GM23338 (cell line): ENCODE data around the gene DCLRE1B.

Experiments
- CREB1 ChIP-seq: fragments of 250-450 bp; sonication (Bioruptor Pico); IDR thresholded peaks from 2 replicates; pipeline ENCODE4 v1.5.0; 2020; ENCODE audit warnings: low read depth, mild to moderate bottlenecking, moderate library complexity
- CTCF ChIP-seq, 2 experiments: fragments of 200-600 bp in 1 of 2; sonication (generic) in 1 of 2; conservative IDR thresholded peaks; 2 replicates each; pipeline versions ENCODE4 v1.5.1 to v1.6.1; 2016 to 2017; ENCODE audit warnings: antibody characterized with exemption in 2 of 2, low read depth in 2 of 2, mild to moderate bottlenecking in 2 of 2, moderate library complexity in 1 of 2
- EZH2 ChIP-seq: fragments of 200-600 bp; sonication (generic); IDR thresholded peaks from one replicate; pipeline ENCODE4 v1.8.0; 2017; ENCODE audit warnings: antibody characterized with exemption, mild to moderate bottlenecking, low read depth; ENCODE audit not compliant: unreplicated experiment
- EZH2phosphoT487 ChIP-seq: fragments of 200-600 bp; sonication (generic); IDR thresholded peaks from one replicate; pipeline ENCODE4 v1.8.1; 2018; ENCODE audit warnings: antibody characterized with exemption; ENCODE audit not compliant: unreplicated experiment
- JUNB ChIP-seq: IDR thresholded peaks from one replicate; pipeline ENCODE4 v1.6.1; 2016; ENCODE audit warnings: antibody characterized with exemption; ENCODE audit not compliant: unreplicated experiment
- NANOG ChIP-seq: IDR thresholded peaks from 2 replicates; pipeline ENCODE4 v1.6.1; 2016; ENCODE audit warnings: antibody characterized with exemption, borderline replicate concordance
- POLR2AphosphoS5 ChIP-seq: IDR thresholded peaks from 2 replicates; pipeline ENCODE4 v1.6.1; 2016; ENCODE audit warnings: antibody characterized with exemption, low read depth
- STAT1 ChIP-seq: IDR thresholded peaks from one replicate; pipeline ENCODE4 v1.6.1; 2016; ENCODE audit warnings: antibody characterized with exemption; ENCODE audit not compliant: unreplicated experiment
- ZNF114 ChIP-seq: fragments of 250-450 bp; sonication (Bioruptor Pico); IDR thresholded peaks from 2 replicates; pipeline ENCODE4 v1.5.0; 2020; ENCODE audit warnings: mild to moderate bottlenecking, moderate library complexity
- TF ChIP-seq, protein P1 (sequence below): IDR thresholded peaks from 2 replicates; pipeline ENCODE4 v1.6.1; 2016; ENCODE audit warnings: antibody characterized with exemption

- TF ChIP-seq CTCF (conservative IDR thresholded peaks at IDR 0.05; ENCODE audit: low read depth in 2 of 2) (no peak), JUNB (no peak), STAT1 (no peak), EZH2 (no peak), ZNF114 (CRISPR knock-in tag) (no peak), POLR2AphosphoS5 (no peak), EZH2phosphoT487 (no peak), NANOG (no peak), CREB1 (CRISPR knock-in tag) (no peak)
- TF ChIP-seq, protein P1, sequence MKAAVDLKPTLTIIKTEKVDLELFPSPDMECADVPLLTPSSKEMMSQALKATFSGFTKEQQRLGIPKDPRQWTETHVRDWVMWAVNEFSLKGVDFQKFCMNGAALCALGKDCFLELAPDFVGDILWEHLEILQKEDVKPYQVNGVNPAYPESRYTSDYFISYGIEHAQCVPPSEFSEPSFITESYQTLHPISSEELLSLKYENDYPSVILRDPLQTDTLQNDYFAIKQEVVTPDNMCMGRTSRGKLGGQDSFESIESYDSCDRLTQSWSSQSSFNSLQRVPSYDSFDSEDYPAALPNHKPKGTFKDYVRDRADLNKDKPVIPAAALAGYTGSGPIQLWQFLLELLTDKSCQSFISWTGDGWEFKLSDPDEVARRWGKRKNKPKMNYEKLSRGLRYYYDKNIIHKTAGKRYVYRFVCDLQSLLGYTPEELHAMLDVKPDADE = no peak
Measured at GRCh38 chr1:113942527-113942926, 37.4 kb downstream of the DCLRE1B start.
